ENCODE data around the gene SOCS2.
A peak's percentile ranks its signal among the peaks of the same experiment; 100 is the strongest.

Gene SOCS2

GRCh38 chr12:93571925-93572711, at the start of gene SOCS2:
SOCS2 (plus strand) TSS chr12:93572675; CDS start chr12:93572898, 223 bp downstream.
- Histone ChIP-seq H3K27me3 (ENCODE audit: control insufficient read depth in 5 of 5, insufficient read depth in 4 of 5, low read length in 5 of 5) (no peaks in the 10 kb centered on the region), H3K36me3 (ENCODE audit: control insufficient read depth in 5 of 5, insufficient read depth in 5 of 5, low read length in 5 of 5) (peaks cover 0 to 10% (median 6%) of the 10 kb centered on the region in 5 donors), H3K4me1 (ENCODE audit: control insufficient read depth in 5 of 5, insufficient read depth in 5 of 5, low read length in 5 of 5) (peaks cover 0 to 41% (median 37%) of the 10 kb centered on the region in 5 donors), H3K27ac (ENCODE audit: low read depth, low read length) (peak within 1 kb of the TSS; percentile 93), H3K9me3 (ENCODE audit: control insufficient read depth in 5 of 5, low read length in 5 of 5) (no peaks in the 10 kb centered on the region), H3K9ac (ENCODE audit: low read length in 5 of 5) (peak within 1 kb of the TSS; percentile 38 to 89 (median 87)), H3K4me3 (ENCODE audit: low read depth in 1 of 5, low read length in 5 of 5) (peak within 1 kb of the TSS; percentile 80 to 89 (median 85))

GRCh38 chr12:93524386-93525133, 47.9 kb upstream of the SOCS2 start:
- no peak overlapping the region for H3K9ac ChIP-seq (ENCODE audit: low read length in 5 of 5)
- no peaks in the 10 kb centered on the region for H3K9me3 ChIP-seq (ENCODE audit: control insufficient read depth in 5 of 5, low read length in 5 of 5)
- H3K36me3 ChIP-seq (ENCODE audit: control insufficient read depth in 5 of 5, insufficient read depth in 5 of 5, low read length in 5 of 5) = no peaks in the 10 kb centered on the region
- no peaks in the 10 kb centered on the region for H3K4me1 ChIP-seq (ENCODE audit: control insufficient read depth in 5 of 5, insufficient read depth in 5 of 5, low read length in 5 of 5)
- no peak overlapping the region for H3K27ac ChIP-seq (ENCODE audit: low read depth, low read length)
- no peak overlapping the region for H3K4me3 ChIP-seq (ENCODE audit: low read depth in 1 of 5, low read length in 5 of 5)
- H3K27me3 ChIP-seq (ENCODE audit: control insufficient read depth in 5 of 5, insufficient read depth in 4 of 5, low read length in 5 of 5) = no peaks in the 10 kb centered on the region

- no peak overlapping the region for H3K27ac ChIP-seq (ENCODE audit: low read depth, low read length)
- no peaks in the 10 kb centered on the region for H3K27me3 ChIP-seq (ENCODE audit: control insufficient read depth in 5 of 5, insufficient read depth in 4 of 5, low read length in 5 of 5)
- H3K9me3 ChIP-seq (ENCODE audit: control insufficient read depth in 5 of 5, low read length in 5 of 5) = no peaks in the 10 kb centered on the region
- H3K4me3 ChIP-seq (ENCODE audit: low read depth in 1 of 5, low read length in 5 of 5) = no peak overlapping the region
- H3K9ac ChIP-seq (ENCODE audit: low read length in 5 of 5) = no peak overlapping the region
- H3K36me3 ChIP-seq (ENCODE audit: control insufficient read depth in 5 of 5, insufficient read depth in 5 of 5, low read length in 5 of 5) = no peaks in the 10 kb centered on the region
- no peaks in the 10 kb centered on the region for H3K4me1 ChIP-seq (ENCODE audit: control insufficient read depth in 5 of 5, insufficient read depth in 5 of 5, low read length in 5 of 5)
Observed at GRCh38 chr12:93526786-93527428, 45.6 kb upstream of the SOCS2 start.

- no peak overlapping the region for H3K9ac ChIP-seq (ENCODE audit: low read length in 5 of 5)
- H3K27ac ChIP-seq (ENCODE audit: low read depth, low read length) = no peak overlapping the region
- no peak overlapping the region for H3K4me3 ChIP-seq (ENCODE audit: low read depth in 1 of 5, low read length in 5 of 5)
- H3K9me3 ChIP-seq (ENCODE audit: control insufficient read depth in 5 of 5, low read length in 5 of 5) = no peaks in the 10 kb centered on the region
- no peaks in the 10 kb centered on the region for H3K27me3 ChIP-seq (ENCODE audit: control insufficient read depth in 5 of 5, insufficient read depth in 4 of 5, low read length in 5 of 5)
- H3K36me3 ChIP-seq (ENCODE audit: control insufficient read depth in 5 of 5, insufficient read depth in 5 of 5, low read length in 5 of 5) = no peaks in the 10 kb centered on the region
- no peaks in the 10 kb centered on the region for H3K4me1 ChIP-seq (ENCODE audit: control insufficient read depth in 5 of 5, insufficient read depth in 5 of 5, low read length in 5 of 5)
Observed at GRCh38 chr12:93530358-93530757, 42.1 kb upstream of the SOCS2 start.

- Histone ChIP-seq H3K4me3 (ENCODE audit: low read depth in 1 of 5, low read length in 5 of 5) (no peak overlapping the region), H3K9ac (ENCODE audit: low read length in 5 of 5) (no peak overlapping the region), H3K27me3 (ENCODE audit: control insufficient read depth in 5 of 5, insufficient read depth in 4 of 5, low read length in 5 of 5) (no peaks in the 10 kb centered on the region), H3K27ac (ENCODE audit: low read depth, low read length) (no peak overlapping the region), H3K9me3 (ENCODE audit: control insufficient read depth in 5 of 5, low read length in 5 of 5) (no peaks in the 10 kb centered on the region), H3K36me3 (ENCODE audit: control insufficient read depth in 5 of 5, insufficient read depth in 5 of 5, low read length in 5 of 5) (no peaks in the 10 kb centered on the region), H3K4me1 (ENCODE audit: control insufficient read depth in 5 of 5, insufficient read depth in 5 of 5, low read length in 5 of 5) (no peaks in the 10 kb centered on the region)
Observed at GRCh38 chr12:93533310-93533709, 39.2 kb upstream of the SOCS2 start.

GRCh38 chr12:93536111-93536765, 36.2 kb upstream of the SOCS2 start:
- H3K27ac ChIP-seq (ENCODE audit: low read depth, low read length) = no peak overlapping the region

GRCh38 chr12:93536766-93537488, 35.5 kb upstream of the SOCS2 start:
- Histone ChIP-seq H3K4me1 (ENCODE audit: control insufficient read depth in 5 of 5, insufficient read depth in 5 of 5, low read length in 5 of 5) (no peaks in the 10 kb centered on the region), H3K27ac (ENCODE audit: low read depth, low read length) (no peak overlapping the region), H3K27me3 (ENCODE audit: control insufficient read depth in 5 of 5, insufficient read depth in 4 of 5, low read length in 5 of 5) (no peaks in the 10 kb centered on the region), H3K9me3 (ENCODE audit: control insufficient read depth in 5 of 5, low read length in 5 of 5) (no peaks in the 10 kb centered on the region), H3K36me3 (ENCODE audit: control insufficient read depth in 5 of 5, insufficient read depth in 5 of 5, low read length in 5 of 5) (no peaks in the 10 kb centered on the region), H3K4me3 (ENCODE audit: low read depth in 1 of 5, low read length in 5 of 5) (no peak overlapping the region), H3K9ac (ENCODE audit: low read length in 5 of 5) (no peak overlapping the region)

More at GRCh38 chr12:93536111-93536765, 36.2 kb upstream of the SOCS2 start:
- H3K9ac ChIP-seq (ENCODE audit: low read length in 5 of 5) = no peak overlapping the region
- H3K4me1 ChIP-seq (ENCODE audit: control insufficient read depth in 5 of 5, insufficient read depth in 5 of 5, low read length in 5 of 5) = no peaks in the 10 kb centered on the region
- H3K4me3 ChIP-seq (ENCODE audit: low read depth in 1 of 5, low read length in 5 of 5) = no peak overlapping the region
- H3K9me3 ChIP-seq (ENCODE audit: control insufficient read depth in 5 of 5, low read length in 5 of 5) = no peaks in the 10 kb centered on the region
- H3K27me3 ChIP-seq (ENCODE audit: control insufficient read depth in 5 of 5, insufficient read depth in 4 of 5, low read length in 5 of 5) = no peaks in the 10 kb centered on the region
- no peaks in the 10 kb centered on the region for H3K36me3 ChIP-seq (ENCODE audit: control insufficient read depth in 5 of 5, insufficient read depth in 5 of 5, low read length in 5 of 5)

GRCh38 chr12:93537769-93538168, 34.7 kb upstream of the SOCS2 start:
- Histone ChIP-seq H3K4me3 (ENCODE audit: low read depth in 1 of 5, low read length in 5 of 5) (no peak overlapping the region), H3K4me1 (ENCODE audit: control insufficient read depth in 5 of 5, insufficient read depth in 5 of 5, low read length in 5 of 5) (no peaks in the 10 kb centered on the region), H3K9me3 (ENCODE audit: control insufficient read depth in 5 of 5, low read length in 5 of 5) (no peaks in the 10 kb centered on the region), H3K36me3 (ENCODE audit: control insufficient read depth in 5 of 5, insufficient read depth in 5 of 5, low read length in 5 of 5) (no peaks in the 10 kb centered on the region), H3K9ac (ENCODE audit: low read length in 5 of 5) (no peak overlapping the region), H3K27ac (ENCODE audit: low read depth, low read length) (no peak overlapping the region), H3K27me3 (ENCODE audit: control insufficient read depth in 5 of 5, insufficient read depth in 4 of 5, low read length in 5 of 5) (no peaks in the 10 kb centered on the region)

- Histone ChIP-seq H3K9me3 (ENCODE audit: control insufficient read depth in 5 of 5, low read length in 5 of 5) (no peaks in the 10 kb centered on the region), H3K9ac (ENCODE audit: low read length in 5 of 5) (no peak overlapping the region), H3K4me3 (ENCODE audit: low read depth in 1 of 5, low read length in 5 of 5) (no peak overlapping the region), H3K27ac (ENCODE audit: low read depth, low read length) (no peak overlapping the region), H3K27me3 (ENCODE audit: control insufficient read depth in 5 of 5, insufficient read depth in 4 of 5, low read length in 5 of 5) (no peaks in the 10 kb centered on the region), H3K4me1 (ENCODE audit: control insufficient read depth in 5 of 5, insufficient read depth in 5 of 5, low read length in 5 of 5) (no peaks in the 10 kb centered on the region), H3K36me3 (ENCODE audit: control insufficient read depth in 5 of 5, insufficient read depth in 5 of 5, low read length in 5 of 5) (peaks cover 0 to 10% (median 0%) of the 10 kb centered on the region in 5 donors)
Observed at GRCh38 chr12:93539821-93540220, 32.7 kb upstream of the SOCS2 start.

All from subcutaneous abdominal adipose tissue (tissue), 5 donors.